Right atrium auricular region (tissue), 2 donors: Measurements from ENCODE around the gene TECPR2. TPM values are rescaled to one million over a fixed set of nuclear protein-coding genes. Genes with fewer than 3 reads are reported as not detected.

Experiments
- DNase-seq: peaks from one replicate; pipeline ENCODE4 v3.0.0-alpha.2; 2019; ENCODE audit warnings: low spot score
- H3K27ac ChIP-seq, 2 donors: fragments of 200-600 bp; sonication (generic); 1 replicate in 1 of 2; 2 replicates in 1 of 2; pipeline ENCODE4 v1.5.1; 2016 to 2019
- H3K27me3 ChIP-seq, 2 donors: fragments of 200-600 bp; sonication (generic); one replicate each; pipeline versions ENCODE4 v1.5.1 to v1.6.0; 2017 to 2019
- H3K36me3 ChIP-seq: fragments of 200-600 bp; sonication (generic); one replicate; pipeline ENCODE4 v1.5.1; 2016
- H3K4me1 ChIP-seq, 2 donors: fragments of 200-600 bp; sonication (generic); one replicate each; pipeline versions ENCODE4 v1.5.1 to v1.6.0; 2017 to 2019
- H3K4me3 ChIP-seq, 2 donors: fragments of 200-600 bp; sonication (generic); 1 replicate in 1 of 2; 2 replicates in 1 of 2; pipeline ENCODE4 v1.5.1; 2017 to 2019; ENCODE audit warnings: mild to moderate bottlenecking in 1 of 2, moderate library complexity in 1 of 2
- H3K9me3 ChIP-seq, 2 donors: fragments of 200-600 bp; sonication (generic); one replicate each; pipeline ENCODE4 v1.5.1; 2019
- CTCF ChIP-seq, 2 donors: fragments of 200-600 bp; sonication (generic); IDR thresholded peaks; one replicate each; pipeline ENCODE4 v1.5.1; 2019; ENCODE audit warnings: antibody characterized with exemption in 2 of 2
- total RNA-seq, 2 donors: library from RNA; depleted of rRNA; stranded (reverse); fragments of >200 nt; gene quantifications; one replicate each; pipeline ENCODE4 v1.1.0, GENCODE V29; 2016

TECPR2 gene
- total RNA-seq, 2 donors from 2014 or later = 13.2 to 15.5 TPM

- peaks cover 0 to 23% of the 10 kb centered on the region in 2 donors for H3K4me1 ChIP-seq
- peaks cover 10% of the 10 kb centered on the region for H3K36me3 ChIP-seq
- DNase-seq = no peak
- peak overlapping the region; percentile 87 to 89 for H3K27ac ChIP-seq
- H3K4me3 ChIP-seq = peak overlapping the region in 1 of 2 donors; percentile 64
- no peak for TF ChIP-seq CTCF (IDR thresholded peaks at IDR 0.05)
- H3K9me3 ChIP-seq = no peaks in the 10 kb centered on the region
- no peaks in the 10 kb centered on the region for H3K27me3 ChIP-seq
Observed at GRCh38 chr14:102510616-102511520, 148.1 kb downstream of the TECPR2 start.

- H3K36me3 ChIP-seq = peaks cover 4% of the 10 kb centered on the region
- H3K4me1 ChIP-seq = peaks cover 0 to 23% of the 10 kb centered on the region in 2 donors
- H3K9me3 ChIP-seq = no peaks in the 10 kb centered on the region
- no peak for TF ChIP-seq CTCF (IDR thresholded peaks at IDR 0.05)
- no peaks in the 10 kb centered on the region for H3K27me3 ChIP-seq
- no peak overlapping the region for H3K27ac ChIP-seq
- no peak for DNase-seq
- H3K4me3 ChIP-seq = no peak overlapping the region
Observed at GRCh38 chr14:102511538-102511937, 148.8 kb downstream of the TECPR2 start.

GRCh38 chr14:102512793-102513300, 150.1 kb downstream of the TECPR2 start:
- no peak for TF ChIP-seq CTCF (IDR thresholded peaks at IDR 0.05)
- Histone ChIP-seq H3K9me3 (no peaks in the 10 kb centered on the region), H3K27ac (no peak overlapping the region), H3K4me3 (no peak overlapping the region), H3K36me3 (no peaks in the 10 kb centered on the region), H3K27me3 (no peaks in the 10 kb centered on the region), H3K4me1 (peaks cover 0 to 29% of the 10 kb centered on the region in 2 donors)
- no peak for DNase-seq

- Histone ChIP-seq H3K4me3 (no peak overlapping the region), H3K9me3 (no peaks in the 10 kb centered on the region), H3K36me3 (no peaks in the 10 kb centered on the region), H3K27me3 (no peaks in the 10 kb centered on the region), H3K4me1 (peaks cover 0 to 20% of the 10 kb centered on the region in 2 donors), H3K27ac (no peak overlapping the region)
- TF ChIP-seq CTCF (IDR thresholded peaks at IDR 0.05) = no peak
- no peak for DNase-seq
Observed at GRCh38 chr14:102513899-102514772, 151.4 kb downstream of the TECPR2 start.

GRCh38 chr14:102514987-102515733, 152.4 kb downstream of the TECPR2 start:
- TF ChIP-seq CTCF (IDR thresholded peaks at IDR 0.05) = no peak
- Histone ChIP-seq H3K27me3 (no peaks in the 10 kb centered on the region), H3K27ac (no peak overlapping the region), H3K36me3 (no peaks in the 10 kb centered on the region), H3K9me3 (no peaks in the 10 kb centered on the region), H3K4me1 (peaks cover 0 to 17% of the 10 kb centered on the region in 2 donors), H3K4me3 (no peak overlapping the region)
- no peak for DNase-seq
